AG08395 (cell line): ENCODE data around the gene DYNLL1.
"Not testable (repeated sequence)": the region's sequence is repeated elsewhere in the genome, so short reads cannot be mapped to it uniquely, and the experiment has no call there.

ENCODE experiments used
- DNase-seq: peaks from one replicate; pipeline ENCODE4 v3.0.0; 2012; ENCODE audit warnings: mixed read lengths, low spot score

DYNLL1 gene

GRCh38 chr12:120515496-120515895 lies 19.6 kb downstream of the DYNLL1 start:
- DNase-seq = no peak

GRCh38 chr12:120519324-120519723 lies 23.4 kb downstream of the DYNLL1 start:
- not testable (repeated sequence) for DNase-seq

GRCh38 chr12:120522568-120522967 lies 26.7 kb downstream of the DYNLL1 start:
- DNase-seq = no peak

GRCh38 chr12:120528861-120529525 lies 33.1 kb downstream of the DYNLL1 start, which contains the start of gene COQ5:
Gene COQ5, minus strand, starts transcription at chr12:120529158. Its CDS starts 17 bp downstream, at chr12:120529141.
- DNase-seq = peak; percentile 86

- peak; percentile 43 for DNase-seq
Observed at GRCh38 chr12:120529641-120530417, 33.9 kb downstream of the DYNLL1 start.

GRCh38 chr12:120530418-120530761 lies 34.5 kb downstream of the DYNLL1 start:
- not testable (repeated sequence) for DNase-seq

- no peak for DNase-seq
Observed at GRCh38 chr12:120532701-120533238, 36.9 kb downstream of the DYNLL1 start.

GRCh38 chr12:120534203-120534702 lies 38.3 kb downstream of the DYNLL1 start, which contains the start of gene RNF10:
Gene RNF10, plus strand, starts transcription at chr12:120534356. Its CDS starts 456 bp downstream, at chr12:120534812.
- peak; percentile 93 for DNase-seq

- peak; percentile 66 for DNase-seq
Observed at GRCh38 chr12:120534703-120535655, 39.1 kb downstream of the DYNLL1 start.

GRCh38 chr12:120536064-120536791 lies 40.3 kb downstream of the DYNLL1 start:
- DNase-seq = no peak

- no peak for DNase-seq
Observed at GRCh38 chr12:120537856-120538220, 41.9 kb downstream of the DYNLL1 start.

GRCh38 chr12:120538281-120539156 lies 42.6 kb downstream of the DYNLL1 start:
- peak; percentile 49 for DNase-seq

- peak; percentile 28 for DNase-seq
Observed at GRCh38 chr12:120539303-120539702, 43.4 kb downstream of the DYNLL1 start.

- no peak for DNase-seq
Observed at GRCh38 chr12:120540445-120540844, 44.5 kb downstream of the DYNLL1 start.

GRCh38 chr12:120542166-120542565 lies 46.3 kb downstream of the DYNLL1 start:
- no peak for DNase-seq

GRCh38 chr12:120544691-120545090 lies 48.8 kb downstream of the DYNLL1 start:
- DNase-seq = no peak

GRCh38 chr12:120546050-120546386 lies 50.1 kb downstream of the DYNLL1 start:
- DNase-seq = no peak
